A549 (cell line): ENCODE data around the gene MTAP. TPM values are rescaled to one million over a fixed set of nuclear protein-coding genes. Genes with fewer than 3 reads are reported as not detected.

Source experiments
- ATAC-seq, 2 experiments: fragments of 200-7000 bp in 1 of 2; fragments of >200 bp in 1 of 2; cut with Nextera tagmentation in 1 of 2; cut with Tn5 transposase in 1 of 2; 3 replicates each; pipeline versions ENCODE4 v1.8.0 to v1.9.1; 2018 to 2020; ENCODE audit warnings: mild to moderate bottlenecking in 1 of 2, moderate library complexity in 1 of 2
- CTCF ChIA-PET: fragments of 300-600 bp; sonication (Branson Sonifier 250); formaldehyde crosslinking; extraction: SDS; loops from one replicate; lab custom pipeline; 2021; ENCODE audit warnings: antibody characterized with exemption, inconsistent platforms; lab: Yijun Ruan, JAX
- POLR2A ChIA-PET: fragments of 350-600 bp; formaldehyde crosslinking; extraction: SDS; loops from one replicate; lab custom pipeline; 2021; ENCODE audit warnings: antibody characterized with exemption, inconsistent platforms; lab: Yijun Ruan, JAX
- DNase-seq, 2 experiments: peaks; one replicate each; pipeline versions ENCODE4 v3.0.0 to v3.0.0-alpha.2; 2011 to 2016; ENCODE audit warnings: low read depth in 1 of 2, low spot score in 1 of 2
- FAIRE-seq: peaks from 2 replicates; lab custom pipeline; 2011; peaks lifted over from hg19 to GRCh38; lab: Jason Lieb, UNC
- H3K27ac ChIP-seq, 2 experiments: fragments of >200 bp; sonication (Bioruptor Twin); formaldehyde crosslinking; 3 replicates each; pipeline ENCODE4 v1.5.1; 2016 to 2017
- H3K4me1 ChIP-seq: fragments of >200 bp; sonication (Bioruptor Twin); formaldehyde crosslinking; 3 replicates; pipeline ENCODE4 v1.6.1; 2016
- H3K4me2 ChIP-seq: fragments of >200 bp; sonication (Bioruptor Twin); formaldehyde crosslinking; 3 replicates; pipeline ENCODE4 v1.6.1; 2016
- H3K4me3 ChIP-seq: fragments of >200 bp; sonication (Bioruptor Twin); formaldehyde crosslinking; 3 replicates; pipeline ENCODE4 v1.5.1; 2016
- H3K9me3 ChIP-seq: fragments of >200 bp; sonication (Bioruptor Twin); formaldehyde crosslinking; 3 replicates; pipeline ENCODE4 v1.6.1; 2016
- CBX2 ChIP-seq: fragments of 200-600 bp; sonication (generic); IDR thresholded peaks from 2 replicates; pipeline ENCODE4 v1.6.1; 2016; ENCODE audit warnings: low read depth, mild to moderate bottlenecking, borderline replicate concordance
- CBX8 ChIP-seq: fragments of 200-600 bp; sonication (generic); IDR thresholded peaks from 2 replicates; pipeline ENCODE4 v1.6.1; 2016
- CHD2 ChIP-seq: fragments of 150-350 bp; IDR thresholded peaks from 2 replicates; pipeline ENCODE4 v1.6.1; 2014; ENCODE audit warnings: low read length; ENCODE audit not compliant: partially characterized antibody
- E2F6 ChIP-seq: IDR thresholded peaks from 2 replicates; pipeline ENCODE4 v1.6.1; 2012; ENCODE audit warnings: low read depth, borderline replicate concordance
- EHF ChIP-seq: fragments of 250-450 bp; sonication (Bioruptor Pico); IDR thresholded peaks from 2 replicates; pipeline ENCODE4 v1.5.0; 2020; ENCODE audit warnings: mild to moderate bottlenecking
- EP300 ChIP-seq, 2 experiments: fragments of >200 bp; sonication (Bioruptor Twin); formaldehyde crosslinking; IDR thresholded peaks; 2 replicates in 1 of 2; 3 replicates in 1 of 2; pipeline ENCODE4 v1.6.1; 2016 to 2017
- ESRRA ChIP-seq: fragments of 150-350 bp; IDR thresholded peaks from 2 replicates; pipeline ENCODE4 v1.6.1; 2014; ENCODE audit warnings: mild to moderate bottlenecking, low read length, borderline replicate concordance
- GATA3 ChIP-seq: IDR thresholded peaks from 2 replicates; pipeline ENCODE4 v1.6.1; 2012; ENCODE audit warnings: borderline replicate concordance
- HDAC2 ChIP-seq: fragments of 200-600 bp; sonication (generic); IDR thresholded peaks from 2 replicates; pipeline ENCODE4 v1.6.1; 2016
- HEYL ChIP-seq: fragments of 250-450 bp; sonication (Bioruptor Pico); IDR thresholded peaks from 2 replicates; pipeline ENCODE4 v1.8.0; 2021; ENCODE audit warnings: mild to moderate bottlenecking, moderate library complexity
- HOXB13 ChIP-seq: fragments of 250-450 bp; sonication (Bioruptor Pico); IDR thresholded peaks from 2 replicates; pipeline ENCODE4 v1.5.0; 2020; ENCODE audit warnings: low read depth, mild to moderate bottlenecking, moderate library complexity
- HOXB5 ChIP-seq: fragments of 250-450 bp; sonication (Bioruptor Pico); IDR thresholded peaks from 2 replicates; pipeline ENCODE4 v1.5.0; 2020; ENCODE audit warnings: mild to moderate bottlenecking, moderate library complexity
- JUN ChIP-seq, 2 experiments: fragments of >200 bp; sonication (Bioruptor Twin); formaldehyde crosslinking; IDR thresholded peaks; 2 replicates in 1 of 2; 3 replicates in 1 of 2; pipeline ENCODE4 v1.6.1; 2016 to 2017
- JUNB ChIP-seq: fragments of >200 bp; sonication (Bioruptor Twin); formaldehyde crosslinking; IDR thresholded peaks from 2 replicates; pipeline ENCODE4 v1.6.1; 2016
- KDM1A ChIP-seq: fragments of 200-600 bp; sonication (generic); IDR thresholded peaks from 2 replicates; pipeline ENCODE4 v1.6.1; 2016; ENCODE audit warnings: low read depth, mild to moderate bottlenecking
- MAX ChIP-seq: IDR thresholded peaks from 2 replicates; pipeline ENCODE4 v1.6.1; 2012
- MAZ ChIP-seq: fragments of 150-350 bp; IDR thresholded peaks from 2 replicates; pipeline ENCODE4 v1.6.1; 2014; ENCODE audit warnings: antibody characterized with exemption, low read depth, low read length, borderline replicate concordance
- MYC ChIP-seq: IDR thresholded peaks from 2 replicates; pipeline ENCODE4 v1.6.1; 2012; ENCODE audit warnings: mild to moderate bottlenecking, inconsistent platforms, low read length, improper control_type of control experiment, borderline replicate concordance
- NFE2L2 ChIP-seq: fragments of 150-350 bp; conservative IDR thresholded peaks from 2 replicates; pipeline ENCODE4 v1.6.1; 2014; ENCODE audit warnings: low read length
- PBX3 ChIP-seq: IDR thresholded peaks from 2 replicates; pipeline ENCODE4 v1.6.1; 2012
- POLR2AphosphoS2 ChIP-seq: conservative IDR thresholded peaks from 2 replicates; pipeline ENCODE4 v1.6.1; 2012; ENCODE audit warnings: low read length, improper control_type of control experiment, inconsistent platforms
- RARB ChIP-seq: fragments of 250-450 bp; sonication (Bioruptor Pico); IDR thresholded peaks from 2 replicates; pipeline ENCODE4 v1.8.0; 2021; ENCODE audit warnings: mild to moderate bottlenecking, moderate library complexity
- RCOR1 ChIP-seq: fragments of 150-350 bp; IDR thresholded peaks from 2 replicates; pipeline ENCODE4 v1.6.1; 2014; ENCODE audit warnings: antibody characterized with exemption, low read length, low read depth
- RFX5 ChIP-seq: fragments of 450-650 bp; IDR thresholded peaks from 2 replicates; pipeline ENCODE4 v1.7.1; 2014; ENCODE audit warnings: antibody characterized with exemption, mild to moderate bottlenecking, moderate library complexity
- RNF2 ChIP-seq: fragments of 200-600 bp; sonication (generic); IDR thresholded peaks from 2 replicates; pipeline ENCODE4 v1.6.1; 2016; ENCODE audit warnings: low read depth, mild to moderate bottlenecking, antibody characterized with exemption, moderate library complexity, borderline replicate concordance
- USF2 ChIP-seq: fragments of 450-650 bp; IDR thresholded peaks from 2 replicates; pipeline ENCODE4 v1.6.1; 2014; ENCODE audit warnings: antibody characterized with exemption
- ZSCAN20 ChIP-seq: fragments of 250-450 bp; sonication (Bioruptor Pico); IDR thresholded peaks from 2 replicates; pipeline ENCODE4 v1.8.0; 2022; ENCODE audit warnings: mild to moderate bottlenecking, moderate library complexity
- WGBS: methylation state at CpG from one replicate; pipeline ENCODE4 v1.1.6; 2017; ENCODE audit errors: missing lambda C conversion rate; 5-methylcytosine and 5-hydroxymethylcytosine counted together
- polyA plus RNA-seq, 4 experiments: library from polyadenylated mRNA; depleted of rRNA in 3 of 4; stranded (reverse); fragments of >200 nt; fragmentation: RNase III in 1 of 4; extraction: RNeasy Plus Mini Kit Qiagen cat#74134 plus additional on column Dnase treatment in 1 of 4; gene quantifications; 2 replicates in 3 of 4; 3 replicates in 1 of 4; pipeline ENCODE4 v1.2.3, GENCODE V29; 2011 to 2017
- TF ChIP-seq, protein P1 (sequence below): fragments of >200 bp; sonication (Bioruptor Twin); formaldehyde crosslinking; IDR thresholded peaks from 2 replicates; pipeline ENCODE4 v1.6.1; 2016
- TF ChIP-seq, protein P2 (sequence below): fragments of >200 bp; sonication (Bioruptor Twin); formaldehyde crosslinking; IDR thresholded peaks from 3 replicates; pipeline ENCODE4 v1.5.1; 2016

Gene MTAP
- polyA plus RNA-seq, 2 of the 4 experiments (the other 2 are of a cell fraction): 4.1 to 35.6 TPM

DNA sequence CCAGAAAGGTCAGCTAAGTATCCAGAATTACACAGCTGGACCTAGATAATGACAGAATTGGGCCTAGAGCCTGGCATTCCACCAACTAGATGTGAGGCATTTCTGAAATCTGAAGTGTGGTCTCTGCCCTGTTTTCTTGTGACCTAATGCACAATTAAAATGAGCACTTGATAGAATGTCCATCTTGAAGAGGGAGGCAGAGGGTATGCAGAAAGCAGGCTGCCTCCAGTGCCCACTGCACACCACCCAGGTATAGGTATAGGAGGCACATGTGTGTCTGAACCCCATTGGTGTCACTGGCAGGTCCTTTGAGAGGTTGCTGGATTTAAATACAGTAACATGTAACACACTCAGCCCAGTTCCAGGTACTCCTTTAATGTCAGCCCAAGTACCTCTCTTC is 2.4 kb downstream of the MTAP start:
- no peaks in the 10 kb centered on the region for H3K9me3 ChIP-seq
- POLR2A ChIA-PET: no interaction called here
- TF ChIP-seq CBX2: no peak
- no peak for TF ChIP-seq HOXB13 (CRISPR knock-in tag)
- no peak for TF ChIP-seq CBX8
- no peak for TF ChIP-seq EP300 (IDR thresholded peaks at IDR 0.05)
- TF ChIP-seq RNF2: no peak
- no peak for TF ChIP-seq RARB (CRISPR knock-in tag)
- no peak for TF ChIP-seq POLR2AphosphoS2
- no peak for TF ChIP-seq HOXB5 (CRISPR knock-in tag)
- no peak for TF ChIP-seq ESRRA
- no peak for TF ChIP-seq E2F6
- TF ChIP-seq, protein P1, sequence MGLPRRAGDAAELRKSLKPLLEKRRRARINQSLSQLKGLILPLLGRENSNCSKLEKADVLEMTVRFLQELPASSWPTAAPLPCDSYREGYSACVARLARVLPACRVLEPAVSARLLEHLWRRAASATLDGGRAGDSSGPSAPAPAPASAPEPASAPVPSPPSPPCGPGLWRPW: no peak
- TF ChIP-seq HDAC2: no peak
- no peak for TF ChIP-seq RFX5
- no peak for TF ChIP-seq ZSCAN20 (CRISPR knock-in tag)
- TF ChIP-seq KDM1A: no peak
- no peak for TF ChIP-seq MYC
- no peak for TF ChIP-seq PBX3
- no peak for TF ChIP-seq HEYL (CRISPR knock-in tag)
- TF ChIP-seq, protein P2, sequence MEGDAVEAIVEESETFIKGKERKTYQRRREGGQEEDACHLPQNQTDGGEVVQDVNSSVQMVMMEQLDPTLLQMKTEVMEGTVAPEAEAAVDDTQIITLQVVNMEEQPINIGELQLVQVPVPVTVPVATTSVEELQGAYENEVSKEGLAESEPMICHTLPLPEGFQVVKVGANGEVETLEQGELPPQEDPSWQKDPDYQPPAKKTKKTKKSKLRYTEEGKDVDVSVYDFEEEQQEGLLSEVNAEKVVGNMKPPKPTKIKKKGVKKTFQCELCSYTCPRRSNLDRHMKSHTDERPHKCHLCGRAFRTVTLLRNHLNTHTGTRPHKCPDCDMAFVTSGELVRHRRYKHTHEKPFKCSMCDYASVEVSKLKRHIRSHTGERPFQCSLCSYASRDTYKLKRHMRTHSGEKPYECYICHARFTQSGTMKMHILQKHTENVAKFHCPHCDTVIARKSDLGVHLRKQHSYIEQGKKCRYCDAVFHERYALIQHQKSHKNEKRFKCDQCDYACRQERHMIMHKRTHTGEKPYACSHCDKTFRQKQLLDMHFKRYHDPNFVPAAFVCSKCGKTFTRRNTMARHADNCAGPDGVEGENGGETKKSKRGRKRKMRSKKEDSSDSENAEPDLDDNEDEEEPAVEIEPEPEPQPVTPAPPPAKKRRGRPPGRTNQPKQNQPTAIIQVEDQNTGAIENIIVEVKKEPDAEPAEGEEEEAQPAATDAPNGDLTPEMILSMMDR: no peak
- peak overlapping the region in 1 of 2 experiments; percentile 95; a peak in 3 of 6 replicates for H3K27ac ChIP-seq
- peak overlapping the region; percentile 85 for H3K4me2 ChIP-seq
- peak overlapping the region; percentile 69 for H3K4me3 ChIP-seq
- ATAC-seq (no peak), FAIRE-seq (no peak), DNase-seq (no peak)
- peaks cover 55% of the 10 kb centered on the region for H3K4me1 ChIP-seq
- CTCF ChIA-PET: interaction anchor here (0.5 to 3.3 kb wide), 8 partner anchors 9 to 647 kb away, joined by 3 to 18 read pairs (median 4); no protein-coding TSS in a partner anchor

DNA sequence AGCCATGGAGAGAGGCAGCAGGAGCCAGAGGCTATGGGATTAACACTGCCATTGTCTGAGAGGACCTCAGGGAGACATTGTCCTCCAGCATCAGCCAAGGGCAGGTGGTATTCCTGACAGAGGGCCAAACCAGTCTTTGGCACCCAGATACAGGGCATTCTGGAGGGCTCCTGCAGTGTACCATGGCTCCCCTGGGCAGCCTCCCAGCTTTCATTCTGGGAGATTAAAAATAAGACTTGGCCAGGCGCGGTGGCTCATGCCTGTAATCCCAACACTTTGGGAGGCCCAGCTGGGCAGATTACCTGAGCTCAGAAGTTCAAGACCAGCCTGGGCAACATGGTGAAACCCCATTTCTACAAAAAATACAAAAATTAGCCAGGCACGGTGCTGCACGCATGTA is 4.2 kb downstream of the MTAP start:
- Histone ChIP-seq H3K27ac (0 out of 6 replicates have a peak overlapping the region, but pooled peaks of 1 of the 2 experiments have one; percentile 1), H3K9me3 (no peaks in the 10 kb centered on the region), H3K4me2 (peak overlapping the region; percentile 85), H3K4me3 (no peak overlapping the region), H3K4me1 (peaks cover 56% of the 10 kb centered on the region)
- FAIRE-seq (no peak), ATAC-seq (no peak), DNase-seq (no peak)
- POLR2A ChIA-PET: no interaction called here
- 97% methylated on average over 4 of the region's 4 CpGs for WGBS
- CTCF ChIA-PET: interaction anchor here (1.4 to 15.5 kb wide), 4 partner anchors 372 to 646 kb away, joined by 4 to 345 read pairs (median 5); no protein-coding TSS in a partner anchor
- no peak for TF ChIP-seq CHD2
- no peak for TF ChIP-seq HOXB5 (CRISPR knock-in tag)
- TF ChIP-seq KDM1A: no peak
- TF ChIP-seq EP300 (IDR thresholded peaks at IDR 0.05): no peak
- TF ChIP-seq EHF (CRISPR knock-in tag): no peak
- TF ChIP-seq NFE2L2: no peak
- no peak for TF ChIP-seq ZSCAN20 (CRISPR knock-in tag)
- no peak for TF ChIP-seq RCOR1
- TF ChIP-seq RFX5: no peak
- no peak for TF ChIP-seq MAX
- no peak for TF ChIP-seq GATA3
- no peak for TF ChIP-seq JUNB
- TF ChIP-seq CBX8: no peak
- TF ChIP-seq JUN (IDR thresholded peaks at IDR 0.05): no peak
- TF ChIP-seq MAZ: no peak
- TF ChIP-seq USF2: no peak
